GM06990 (cell line): ENCODE results near the gene TMPRSS15.

Experiments
- DNase-seq: peaks from one replicate; pipeline ENCODE4 v3.0.0-alpha.2; 2011; ENCODE audit not compliant: insufficient read length; ENCODE audit errors: extremely low read depth
- H3K27me3 ChIP-seq: replicated peaks from 2 replicates; pipeline ENCODE4 v1.6.0; 2011; ENCODE audit warnings: low read length; ENCODE audit not compliant: control insufficient read depth, insufficient read depth
- H3K36me3 ChIP-seq: 2 replicates; pipeline ENCODE4 v1.5.1; 2011; ENCODE audit warnings: low read length; ENCODE audit not compliant: control insufficient read depth, insufficient read depth
- H3K4me3 ChIP-seq: replicated peaks from 2 replicates; pipeline ENCODE4 v1.5.1; 2011; ENCODE audit warnings: low read depth, mild to moderate bottlenecking, control low read depth, low read length
- TF ChIP-seq, protein P1 (sequence below): IDR thresholded peaks from 2 replicates; pipeline ENCODE4 v1.5.1; 2011; ENCODE audit warnings: low read length, control low read depth, mild to moderate bottlenecking, inconsistent platforms; ENCODE audit not compliant: insufficient read depth, poor library complexity, severe bottlenecking

TMPRSS15 gene

DNA sequence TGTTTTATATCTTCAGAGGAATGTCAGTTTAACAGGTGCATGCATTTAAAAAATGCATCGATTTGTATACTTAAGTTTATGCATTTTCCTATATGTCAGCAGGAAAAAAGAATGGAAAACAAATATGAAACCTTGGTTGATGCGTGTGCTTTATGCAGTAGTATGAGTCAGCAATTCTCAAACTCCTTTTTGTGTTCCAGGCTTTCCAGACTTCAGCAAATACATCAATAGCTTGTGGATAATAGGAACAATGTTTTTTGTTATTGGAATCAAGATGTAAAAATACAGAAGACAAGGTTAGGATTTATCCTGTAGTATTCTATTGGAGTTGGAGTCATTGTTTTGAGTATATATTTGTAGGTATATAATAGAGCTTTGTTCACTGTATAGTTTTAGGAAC lies 113.7 kb downstream of the TMPRSS15 start:
- no peaks in the 10 kb centered on the region for H3K36me3 ChIP-seq
- no peak for DNase-seq
- TF ChIP-seq, protein P1, sequence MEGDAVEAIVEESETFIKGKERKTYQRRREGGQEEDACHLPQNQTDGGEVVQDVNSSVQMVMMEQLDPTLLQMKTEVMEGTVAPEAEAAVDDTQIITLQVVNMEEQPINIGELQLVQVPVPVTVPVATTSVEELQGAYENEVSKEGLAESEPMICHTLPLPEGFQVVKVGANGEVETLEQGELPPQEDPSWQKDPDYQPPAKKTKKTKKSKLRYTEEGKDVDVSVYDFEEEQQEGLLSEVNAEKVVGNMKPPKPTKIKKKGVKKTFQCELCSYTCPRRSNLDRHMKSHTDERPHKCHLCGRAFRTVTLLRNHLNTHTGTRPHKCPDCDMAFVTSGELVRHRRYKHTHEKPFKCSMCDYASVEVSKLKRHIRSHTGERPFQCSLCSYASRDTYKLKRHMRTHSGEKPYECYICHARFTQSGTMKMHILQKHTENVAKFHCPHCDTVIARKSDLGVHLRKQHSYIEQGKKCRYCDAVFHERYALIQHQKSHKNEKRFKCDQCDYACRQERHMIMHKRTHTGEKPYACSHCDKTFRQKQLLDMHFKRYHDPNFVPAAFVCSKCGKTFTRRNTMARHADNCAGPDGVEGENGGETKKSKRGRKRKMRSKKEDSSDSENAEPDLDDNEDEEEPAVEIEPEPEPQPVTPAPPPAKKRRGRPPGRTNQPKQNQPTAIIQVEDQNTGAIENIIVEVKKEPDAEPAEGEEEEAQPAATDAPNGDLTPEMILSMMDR: no peak
- no peak overlapping the region for H3K4me3 ChIP-seq
- H3K27me3 ChIP-seq: no peaks in the 10 kb centered on the region

DNA sequence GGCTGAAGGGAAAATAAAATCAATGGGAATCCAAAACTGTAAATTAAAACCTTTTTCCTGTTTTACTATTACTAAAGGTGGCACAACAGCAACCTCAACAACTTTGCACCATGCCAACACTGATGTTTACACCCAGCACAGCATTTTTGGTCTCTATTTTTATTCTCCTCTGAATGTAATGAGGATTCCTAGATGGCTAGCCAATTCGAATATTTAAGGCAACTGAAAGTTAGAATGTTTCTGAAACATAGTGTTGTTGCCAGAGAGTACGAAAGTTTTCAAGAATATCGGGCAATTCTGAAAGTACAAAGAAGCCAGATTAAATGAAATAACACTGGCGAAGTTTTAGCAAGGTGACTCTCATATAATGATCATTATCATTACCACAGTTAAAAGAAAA lies 118.2 kb downstream of the TMPRSS15 start:
- H3K27me3 ChIP-seq: no peaks in the 10 kb centered on the region
- DNase-seq: no peak
- TF ChIP-seq, protein P1: no peak
- no peaks in the 10 kb centered on the region for H3K36me3 ChIP-seq
- no peak overlapping the region for H3K4me3 ChIP-seq

DNA sequence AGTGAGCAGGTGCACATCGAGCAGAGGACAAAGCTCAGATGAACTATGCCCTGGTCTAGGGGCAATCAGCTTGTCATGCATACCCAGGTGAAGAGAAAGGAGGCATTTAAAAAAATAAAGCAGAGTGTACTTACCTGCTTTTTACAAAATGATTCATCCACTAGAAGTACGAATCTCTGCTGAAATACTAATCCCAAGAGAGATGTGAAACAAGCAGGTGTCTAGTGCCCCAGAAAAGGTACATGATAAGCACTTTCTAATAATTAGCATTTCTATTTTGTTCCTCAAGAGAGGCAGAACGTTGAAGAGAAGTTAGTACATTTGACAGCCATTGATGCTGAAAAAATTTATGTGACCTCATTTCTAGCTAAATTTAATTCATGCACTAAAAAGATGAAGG lies 127.8 kb downstream of the TMPRSS15 start:
- Histone ChIP-seq H3K27me3 (no peaks in the 10 kb centered on the region), H3K36me3 (no peaks in the 10 kb centered on the region), H3K4me3 (no peak overlapping the region)
- TF ChIP-seq, protein P1: no peak
- no peak for DNase-seq

DNA sequence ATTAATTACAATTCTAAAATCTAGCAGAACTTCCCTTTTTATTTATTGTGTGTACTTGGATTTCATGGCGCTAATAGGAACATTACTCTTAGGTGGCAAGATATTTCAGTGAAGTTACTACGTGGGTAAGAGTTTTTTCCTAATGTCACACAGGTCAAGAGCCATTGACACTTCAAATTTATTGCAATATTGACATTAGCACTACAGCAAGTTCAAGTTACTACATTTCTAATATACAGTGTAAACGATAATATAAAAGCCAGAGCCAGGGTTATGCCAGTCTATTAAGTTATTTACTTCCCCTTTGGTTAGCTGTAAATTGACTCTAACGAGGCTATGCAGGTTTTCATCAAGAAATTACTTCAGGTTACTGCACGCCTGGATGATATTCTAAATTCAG lies 129.2 kb downstream of the TMPRSS15 start:
- TF ChIP-seq, protein P1: no peak
- DNase-seq: no peak
- no peaks in the 10 kb centered on the region for H3K27me3 ChIP-seq
- H3K36me3 ChIP-seq: no peaks in the 10 kb centered on the region
- no peak overlapping the region for H3K4me3 ChIP-seq

DNA sequence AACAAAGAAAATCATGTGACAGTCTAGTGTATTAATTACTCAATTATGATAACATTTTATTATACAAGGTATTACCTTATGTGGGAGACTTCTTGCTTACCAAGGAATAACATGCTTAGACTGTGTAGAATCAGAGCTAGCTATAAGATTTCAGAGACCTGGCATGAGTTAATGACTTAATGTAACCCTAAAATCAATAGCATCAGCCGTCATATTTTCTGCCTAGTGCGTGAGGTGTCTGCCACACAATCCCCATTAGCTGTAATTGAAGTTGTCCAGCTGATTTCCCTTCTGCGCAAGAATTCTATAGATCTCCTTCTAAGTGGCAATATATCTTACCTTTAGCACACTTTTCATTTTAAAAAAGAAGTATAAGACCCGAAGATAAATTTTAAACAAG lies 130.2 kb downstream of the TMPRSS15 start:
- no peak for DNase-seq
- Histone ChIP-seq H3K4me3 (no peak overlapping the region), H3K36me3 (no peaks in the 10 kb centered on the region), H3K27me3 (no peaks in the 10 kb centered on the region)
- TF ChIP-seq, protein P1: no peak

DNA sequence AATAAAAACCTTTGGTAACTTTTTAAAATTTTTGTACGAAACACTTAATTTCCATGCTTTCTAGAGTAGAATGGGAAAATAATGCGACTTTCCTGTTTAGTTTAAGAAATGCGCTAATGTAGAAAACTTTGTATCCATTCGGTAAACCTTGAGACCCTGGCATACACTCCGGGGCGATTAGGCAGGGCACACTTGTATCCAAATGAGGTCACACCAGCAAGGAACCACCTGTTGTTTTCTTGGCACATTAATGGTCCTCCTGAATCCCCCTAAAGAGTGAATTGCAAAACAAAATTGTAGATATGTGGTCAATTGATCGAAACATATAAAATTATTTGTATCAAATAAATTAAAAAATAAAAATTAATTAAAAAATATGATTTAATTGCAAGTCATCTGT lies 133.7 kb downstream of the TMPRSS15 start:
- DNase-seq: no peak
- Histone ChIP-seq H3K4me3 (no peak overlapping the region), H3K27me3 (no peaks in the 10 kb centered on the region), H3K36me3 (no peaks in the 10 kb centered on the region)
- TF ChIP-seq, protein P1: no peak
